ENCODE data around the gene C1orf21.

The C1orf21 gene

GRCh38 chr1:184641894-184642293 lies 255.1 kb downstream of the C1orf21 start:
- no peaks in the 10 kb centered on the region for H4K20me1 ChIP-seq (ENCODE audit: insufficient read depth, low read length, poor library complexity, severe bottlenecking)
- no peaks in the 10 kb centered on the region for H3K27me3 ChIP-seq (ENCODE audit: insufficient read depth, low read length, poor library complexity, severe bottlenecking)
- H3K36me3 ChIP-seq (ENCODE audit: insufficient read depth, low read length) = no peaks in the 10 kb centered on the region
- no peak overlapping the region for H2AFZ ChIP-seq (ENCODE audit: low read length)
- no peak overlapping the region for H3K4me2 ChIP-seq (ENCODE audit: low read depth, low read length, poor library complexity, severe bottlenecking)
- H3K4me1 ChIP-seq (ENCODE audit: insufficient read depth, low read length, poor library complexity, severe bottlenecking) = no peaks in the 10 kb centered on the region
- TF ChIP-seq EZH2phosphoT487 (IDR thresholded peaks at IDR 0.05; ENCODE audit: borderline replicate concordance) = no peak
- TF ChIP-seq CTCF (conservative IDR thresholded peaks at IDR 0.05; ENCODE audit: low read length) = no peak
- H3K9ac ChIP-seq (ENCODE audit: low read depth, low read length, poor library complexity, severe bottlenecking) = no peak overlapping the region
- no peaks in the 10 kb centered on the region for H3F3A ChIP-seq (ENCODE audit: low read depth)
- H3K4me3 ChIP-seq (ENCODE audit: low read length, poor library complexity, severe bottlenecking) = no peak overlapping the region
- no peaks in the 10 kb centered on the region for H3K9me3 ChIP-seq (ENCODE audit: insufficient read depth, low read depth, low read length)
- H3K79me2 ChIP-seq (ENCODE audit: insufficient read depth, low read length) = no peaks in the 10 kb centered on the region
- H3K9me2 ChIP-seq (replicated peaks; ENCODE audit: low read depth, low read length) = no peaks in the 10 kb centered on the region

GRCh38 chr1:184643661-184644060 lies 256.8 kb downstream of the C1orf21 start:
- Histone ChIP-seq H3K9me3 (ENCODE audit: insufficient read depth, low read depth, low read length) (no peaks in the 10 kb centered on the region), H3F3A (ENCODE audit: low read depth) (no peaks in the 10 kb centered on the region), H3K36me3 (ENCODE audit: insufficient read depth, low read length) (no peaks in the 10 kb centered on the region), H3K4me1 (ENCODE audit: insufficient read depth, low read length, poor library complexity, severe bottlenecking) (no peaks in the 10 kb centered on the region), H3K9ac (ENCODE audit: low read depth, low read length, poor library complexity, severe bottlenecking) (no peak overlapping the region), H2AFZ (ENCODE audit: low read length) (no peak overlapping the region), H4K20me1 (ENCODE audit: insufficient read depth, low read length, poor library complexity, severe bottlenecking) (no peaks in the 10 kb centered on the region), H3K4me2 (ENCODE audit: low read depth, low read length, poor library complexity, severe bottlenecking) (no peak overlapping the region), H3K79me2 (ENCODE audit: insufficient read depth, low read length) (no peaks in the 10 kb centered on the region), H3K27me3 (ENCODE audit: insufficient read depth, low read length, poor library complexity, severe bottlenecking) (no peaks in the 10 kb centered on the region), H3K4me3 (ENCODE audit: low read length, poor library complexity, severe bottlenecking) (no peak overlapping the region), H3K9me2 (replicated peaks; ENCODE audit: low read depth, low read length) (no peaks in the 10 kb centered on the region)
- TF ChIP-seq CTCF (conservative IDR thresholded peaks at IDR 0.05; ENCODE audit: low read length) = no peak

GRCh38 chr1:184644771-184645170 lies 257.9 kb downstream of the C1orf21 start:
- H3K4me2 ChIP-seq (ENCODE audit: low read depth, low read length, poor library complexity, severe bottlenecking) = no peak overlapping the region
- H3K9ac ChIP-seq (ENCODE audit: low read depth, low read length, poor library complexity, severe bottlenecking) = no peak overlapping the region
- no peaks in the 10 kb centered on the region for H4K20me1 ChIP-seq (ENCODE audit: insufficient read depth, low read length, poor library complexity, severe bottlenecking)
- no peak overlapping the region for H2AFZ ChIP-seq (ENCODE audit: low read length)
- H3K79me2 ChIP-seq (ENCODE audit: insufficient read depth, low read length) = no peaks in the 10 kb centered on the region
- H3K4me1 ChIP-seq (ENCODE audit: insufficient read depth, low read length, poor library complexity, severe bottlenecking) = no peaks in the 10 kb centered on the region
- H3K4me3 ChIP-seq (ENCODE audit: low read length, poor library complexity, severe bottlenecking) = no peak overlapping the region
- H3K9me2 ChIP-seq (replicated peaks; ENCODE audit: low read depth, low read length) = no peaks in the 10 kb centered on the region
- no peaks in the 10 kb centered on the region for H3K36me3 ChIP-seq (ENCODE audit: insufficient read depth, low read length)
- H3K9me3 ChIP-seq (ENCODE audit: insufficient read depth, low read depth, low read length) = no peaks in the 10 kb centered on the region
- no peaks in the 10 kb centered on the region for H3K27me3 ChIP-seq (ENCODE audit: insufficient read depth, low read length, poor library complexity, severe bottlenecking)
- no peaks in the 10 kb centered on the region for H3F3A ChIP-seq (ENCODE audit: low read depth)
- TF ChIP-seq EZH2phosphoT487 (IDR thresholded peaks at IDR 0.05; ENCODE audit: borderline replicate concordance) = no peak
- TF ChIP-seq CTCF (conservative IDR thresholded peaks at IDR 0.05; ENCODE audit: low read length) = no peak
